Measurements from ENCODE around the gene CREB5.

DNA sequence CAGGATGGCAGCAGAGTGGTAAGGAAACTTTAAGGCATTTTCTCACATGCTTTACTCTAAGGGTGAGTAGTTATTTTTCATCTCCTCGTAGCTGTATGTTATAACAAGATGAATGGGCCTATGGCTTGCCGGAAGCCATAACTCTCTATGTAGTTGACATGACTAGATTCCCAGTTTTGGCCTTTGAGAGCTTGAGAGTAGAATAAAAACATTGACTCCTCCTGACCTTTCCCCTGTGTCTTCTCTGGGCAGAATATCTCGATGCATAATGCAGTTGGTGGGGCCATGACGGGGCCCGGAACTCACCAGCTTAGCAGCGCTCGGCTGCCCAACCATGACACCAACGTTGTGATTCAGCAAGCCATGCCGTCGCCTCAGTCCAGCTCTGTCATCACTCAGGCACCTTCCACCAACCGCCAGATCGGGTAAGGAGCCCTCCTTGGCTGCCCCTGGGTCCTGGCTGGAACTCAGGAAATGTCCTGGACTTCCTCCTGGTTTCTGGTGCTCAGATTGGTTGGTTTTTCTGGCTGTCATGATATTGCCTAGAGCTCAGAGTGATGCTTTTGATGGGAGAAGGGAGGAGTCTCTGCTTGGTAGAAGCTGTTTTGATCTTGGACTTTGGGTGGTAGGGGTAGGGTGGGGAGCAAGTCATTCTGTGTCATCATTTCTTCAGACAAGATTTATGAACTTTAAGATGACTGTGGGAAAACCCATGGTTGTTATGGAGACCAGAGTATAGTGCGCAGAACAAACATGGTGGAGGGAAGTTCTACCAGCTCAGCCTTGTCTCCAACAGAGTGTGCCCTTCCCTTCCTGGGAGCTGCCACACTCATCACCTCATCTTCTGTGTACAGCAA lies 158.0 kb downstream of the CREB5 start:
- TF ChIP-seq, protein P1, sequence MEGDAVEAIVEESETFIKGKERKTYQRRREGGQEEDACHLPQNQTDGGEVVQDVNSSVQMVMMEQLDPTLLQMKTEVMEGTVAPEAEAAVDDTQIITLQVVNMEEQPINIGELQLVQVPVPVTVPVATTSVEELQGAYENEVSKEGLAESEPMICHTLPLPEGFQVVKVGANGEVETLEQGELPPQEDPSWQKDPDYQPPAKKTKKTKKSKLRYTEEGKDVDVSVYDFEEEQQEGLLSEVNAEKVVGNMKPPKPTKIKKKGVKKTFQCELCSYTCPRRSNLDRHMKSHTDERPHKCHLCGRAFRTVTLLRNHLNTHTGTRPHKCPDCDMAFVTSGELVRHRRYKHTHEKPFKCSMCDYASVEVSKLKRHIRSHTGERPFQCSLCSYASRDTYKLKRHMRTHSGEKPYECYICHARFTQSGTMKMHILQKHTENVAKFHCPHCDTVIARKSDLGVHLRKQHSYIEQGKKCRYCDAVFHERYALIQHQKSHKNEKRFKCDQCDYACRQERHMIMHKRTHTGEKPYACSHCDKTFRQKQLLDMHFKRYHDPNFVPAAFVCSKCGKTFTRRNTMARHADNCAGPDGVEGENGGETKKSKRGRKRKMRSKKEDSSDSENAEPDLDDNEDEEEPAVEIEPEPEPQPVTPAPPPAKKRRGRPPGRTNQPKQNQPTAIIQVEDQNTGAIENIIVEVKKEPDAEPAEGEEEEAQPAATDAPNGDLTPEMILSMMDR (IDR thresholded peaks at IDR 0.05) = no peak
- TF ChIP-seq POLR2A (IDR thresholded peaks at IDR 0.05; ENCODE audit: low read depth) = no peak
- no peak for TF ChIP-seq POLR2AphosphoS5 (IDR thresholded peaks at IDR 0.05)
- TF ChIP-seq EP300 (IDR thresholded peaks at IDR 0.05) = no peak

All from esophagus muscularis mucosa (tissue), 4 donors.